Astrocyte (in vitro differentiated cells and primary cell): ENCODE results near the gene RUFY1. TPM values are rescaled to one million over a fixed set of nuclear protein-coding genes. Genes with fewer than 3 reads are reported as not detected.
"Not testable (repeated sequence)": the region's sequence is repeated elsewhere in the genome, so short reads cannot be mapped to it uniquely, and the experiment has no call there.

Source experiments
- DNase-seq: peaks from one replicate; pipeline ENCODE4 v3.0.0-alpha.2; 2010; ENCODE audit warnings: low read depth
- FAIRE-seq: peaks from 2 replicates; lab custom pipeline; 2011; peaks lifted over from hg19 to GRCh38; lab: Jason Lieb, UNC
- H2AFZ ChIP-seq: 2 replicates; pipeline ENCODE4 v1.6.0; 2012; ENCODE audit warnings: low read depth, low read length, inconsistent platforms
- H3K27ac ChIP-seq: 2 replicates; pipeline ENCODE4 v1.5.1; 2011; ENCODE audit warnings: low read depth, low read length, inconsistent platforms
- H3K27me3 ChIP-seq: 2 replicates; pipeline ENCODE4 v1.6.0; 2011; ENCODE audit warnings: low read length, inconsistent platforms; ENCODE audit not compliant: insufficient read depth
- H3K36me3 ChIP-seq: 2 replicates; pipeline ENCODE4 v1.5.1; 2011; ENCODE audit warnings: low read length, inconsistent platforms; ENCODE audit not compliant: insufficient read depth
- H3K4me1 ChIP-seq: 2 replicates; pipeline ENCODE4 v1.5.1; 2011; ENCODE audit warnings: low read length, inconsistent platforms; ENCODE audit not compliant: insufficient read depth
- H3K4me2 ChIP-seq: 2 replicates; pipeline ENCODE4 v1.6.0; 2012; ENCODE audit warnings: low read length, inconsistent platforms
- H3K4me3 ChIP-seq: 2 replicates; pipeline ENCODE4 v1.5.1; 2011; ENCODE audit warnings: low read depth, mild to moderate bottlenecking, low read length, inconsistent platforms; ENCODE audit not compliant: insufficient read depth
- H3K79me2 ChIP-seq: 2 replicates; pipeline ENCODE4 v1.6.0; 2012; ENCODE audit warnings: mild to moderate bottlenecking, low read length, inconsistent platforms; ENCODE audit not compliant: insufficient read depth
- H3K9ac ChIP-seq: 2 replicates; pipeline ENCODE4 v1.6.0; 2012; ENCODE audit warnings: mild to moderate bottlenecking, low read length, inconsistent platforms
- H3K9me3 ChIP-seq: 2 replicates; pipeline ENCODE4 v1.5.1; 2012; ENCODE audit warnings: low read depth, mild to moderate bottlenecking, low read length, inconsistent platforms; ENCODE audit not compliant: insufficient read depth
- H4K20me1 ChIP-seq: 2 replicates; pipeline ENCODE4 v1.6.0; 2012; ENCODE audit warnings: low read length, inconsistent platforms; ENCODE audit not compliant: insufficient read depth
- H3K27ac Mint-ChIP-seq: one replicate; pipeline ENCODE4 v1.8.0; 2021; ENCODE audit warnings: mild to moderate bottlenecking, mixed read lengths; ENCODE audit not compliant: unreplicated experiment
- H3K27me3 Mint-ChIP-seq: one replicate; pipeline ENCODE4 v1.8.0; 2021; ENCODE audit warnings: low read depth, mixed read lengths; ENCODE audit not compliant: unreplicated experiment
- H3K36me3 Mint-ChIP-seq: one replicate; pipeline ENCODE4 v1.8.0; 2021; ENCODE audit warnings: low read depth, mixed read lengths; ENCODE audit not compliant: unreplicated experiment
- H3K4me1 Mint-ChIP-seq: one replicate; pipeline ENCODE4 v1.8.0; 2021; ENCODE audit warnings: low read depth, mixed read lengths; ENCODE audit not compliant: unreplicated experiment
- H3K4me3 Mint-ChIP-seq: one replicate; pipeline ENCODE4 v1.8.0; 2021; ENCODE audit warnings: mild to moderate bottlenecking, moderate library complexity, mixed read lengths; ENCODE audit not compliant: unreplicated experiment
- H3K9me3 Mint-ChIP-seq: one replicate; pipeline ENCODE4 v1.8.0; 2021; ENCODE audit warnings: mild to moderate bottlenecking, mixed read lengths; ENCODE audit not compliant: unreplicated experiment
- CTCF ChIP-seq: IDR thresholded peaks from 2 replicates; pipeline ENCODE4 v1.5.1; 2011; ENCODE audit warnings: low read depth, mild to moderate bottlenecking, inconsistent platforms, low read length, moderate library complexity; ENCODE audit not compliant: insufficient read depth
- EZH2 ChIP-seq: IDR thresholded peaks from 2 replicates; pipeline ENCODE4 v1.6.1; 2012; ENCODE audit warnings: mild to moderate bottlenecking, low read length, inconsistent platforms; ENCODE audit not compliant: insufficient read depth
- total RNA-seq: library from RNA; stranded (reverse); gene quantifications from 2 replicates; pipeline ENCODE4 v1.2.1, GENCODE V29; 2021

The RUFY1 gene
- total RNA-seq, 1 donor from 2014 or later = 34.1 TPM

- Histone ChIP-seq H3K4me3 (no peak overlapping the region), H3K27me3 (no peaks in the 10 kb centered on the region), H3K4me2 (no peak overlapping the region), H3K4me1 (no peaks in the 10 kb centered on the region), H3K9me3 (no peaks in the 10 kb centered on the region), H3K9ac (no peak overlapping the region), H3K36me3 (no peaks in the 10 kb centered on the region), H4K20me1 (no peaks in the 10 kb centered on the region), H3K79me2 (no peaks in the 10 kb centered on the region), H3K27ac (no peak overlapping the region), H2AFZ (no peak overlapping the region)
- Mint-ChIP-seq H3K4me1 (no peaks in the 10 kb centered on the region), H3K36me3 (no peaks in the 10 kb centered on the region), H3K27me3 (peaks cover 2% of the 10 kb centered on the region), H3K9me3 (no peaks in the 10 kb centered on the region), H3K27ac (no peak overlapping the region), H3K4me3 (no peak overlapping the region)
- DNase-seq = no peak
- TF ChIP-seq EZH2 (no peak), CTCF (no peak)
- FAIRE-seq = no peak
Measured at GRCh38 chr5:179509239-179509638, 41.1 kb upstream of the RUFY1 start.

GRCh38 chr5:179509845-179510244 lies 40.5 kb upstream of the RUFY1 start:
- no peak overlapping the region for H3K4me3 ChIP-seq
- TF ChIP-seq CTCF = no peak
- no peak for TF ChIP-seq EZH2
- no peak overlapping the region for H3K27ac Mint-ChIP-seq

GRCh38 chr5:179512452-179513000 lies 37.8 kb upstream of the RUFY1 start:
- no peaks in the 10 kb centered on the region for H3K36me3 Mint-ChIP-seq
- H3K9me3 Mint-ChIP-seq = peaks cover 2% of the 10 kb centered on the region
- no peaks in the 10 kb centered on the region for H3K4me1 Mint-ChIP-seq
- no peak overlapping the region for H3K4me3 Mint-ChIP-seq
- Histone ChIP-seq H3K79me2 (no peaks in the 10 kb centered on the region), H4K20me1 (no peaks in the 10 kb centered on the region), H3K36me3 (no peaks in the 10 kb centered on the region), H2AFZ (no peak overlapping the region), H3K4me1 (no peaks in the 10 kb centered on the region), H3K4me2 (no peak overlapping the region), H3K4me3 (no peak overlapping the region), H3K9me3 (no peaks in the 10 kb centered on the region), H3K27me3 (no peaks in the 10 kb centered on the region), H3K27ac (no peak overlapping the region), H3K9ac (no peak overlapping the region)
- TF ChIP-seq CTCF (no peak), EZH2 (no peak)
- peaks cover 12% of the 10 kb centered on the region for H3K27me3 Mint-ChIP-seq
- FAIRE-seq = no peak
- no peak overlapping the region for H3K27ac Mint-ChIP-seq
- no peak for DNase-seq

More at GRCh38 chr5:179509845-179510244, 40.5 kb upstream of the RUFY1 start:
- Histone ChIP-seq H3K4me2 (no peak overlapping the region), H3K4me1 (no peaks in the 10 kb centered on the region), H4K20me1 (no peaks in the 10 kb centered on the region), H2AFZ (no peak overlapping the region), H3K9me3 (no peaks in the 10 kb centered on the region), H3K79me2 (no peaks in the 10 kb centered on the region), H3K36me3 (no peaks in the 10 kb centered on the region), H3K27me3 (no peaks in the 10 kb centered on the region), H3K27ac (no peak overlapping the region), H3K9ac (no peak overlapping the region)
- peaks cover 4% of the 10 kb centered on the region for H3K27me3 Mint-ChIP-seq
- no peaks in the 10 kb centered on the region for H3K4me1 Mint-ChIP-seq
- peaks cover 2% of the 10 kb centered on the region for H3K9me3 Mint-ChIP-seq
- no peaks in the 10 kb centered on the region for H3K36me3 Mint-ChIP-seq
- H3K4me3 Mint-ChIP-seq = no peak overlapping the region
- FAIRE-seq (no peak), DNase-seq (no peak)

- H3K4me3 ChIP-seq, H3K27ac Mint-ChIP-seq, H4K20me1 ChIP-seq, FAIRE-seq, H3K4me3 Mint-ChIP-seq, DNase-seq, H3K36me3 Mint-ChIP-seq, H3K4me1 Mint-ChIP-seq, H3K9ac ChIP-seq, H3K79me2 ChIP-seq, H3K9me3 ChIP-seq, H3K4me1 ChIP-seq, H3K36me3 ChIP-seq, H2AFZ ChIP-seq, H3K9me3 Mint-ChIP-seq, H3K27me3 ChIP-seq, H3K4me2 ChIP-seq, H3K27ac ChIP-seq: not testable (repeated sequence)
- H3K27me3 Mint-ChIP-seq = peaks cover 15% of the 10 kb centered on the region
Measured at GRCh38 chr5:179515501-179515900, 34.9 kb upstream of the RUFY1 start.
